GM18861 (cell line): Measurements from ENCODE around the gene KIF5B.
A peak's percentile ranks its signal among the peaks of the same experiment; 100 is the strongest.
"Not testable (repeated sequence)": the region's sequence is repeated elsewhere in the genome, so short reads cannot be mapped to it uniquely, and the experiment has no call there.

Experiments
- ATAC-seq: cut with Tn5 transposase; IDR thresholded peaks from one replicate; pipeline ENCODE4 v1.9.1; 2021; ENCODE audit not compliant: unreplicated experiment

Gene KIF5B

DNA sequence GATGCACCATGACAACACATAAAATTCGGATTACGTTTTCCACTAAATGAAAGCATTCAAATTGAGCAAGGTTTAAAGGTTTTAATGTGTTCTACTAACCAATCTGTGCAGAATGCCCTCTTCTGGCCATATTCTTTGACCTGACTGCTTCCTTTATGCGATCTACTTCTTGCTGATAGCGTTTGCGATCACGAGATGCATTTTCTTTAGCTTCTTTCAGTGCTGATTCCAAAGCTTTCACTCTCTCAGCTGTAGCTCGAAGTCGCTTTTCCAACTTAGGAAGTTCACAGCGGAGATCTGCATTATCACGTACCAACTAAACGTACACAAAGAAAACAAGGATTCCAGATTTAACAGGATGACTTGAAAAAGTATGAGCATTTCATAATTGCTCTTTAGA is 39.2 kb downstream of the KIF5B start:
- no peak for ATAC-seq

DNA sequence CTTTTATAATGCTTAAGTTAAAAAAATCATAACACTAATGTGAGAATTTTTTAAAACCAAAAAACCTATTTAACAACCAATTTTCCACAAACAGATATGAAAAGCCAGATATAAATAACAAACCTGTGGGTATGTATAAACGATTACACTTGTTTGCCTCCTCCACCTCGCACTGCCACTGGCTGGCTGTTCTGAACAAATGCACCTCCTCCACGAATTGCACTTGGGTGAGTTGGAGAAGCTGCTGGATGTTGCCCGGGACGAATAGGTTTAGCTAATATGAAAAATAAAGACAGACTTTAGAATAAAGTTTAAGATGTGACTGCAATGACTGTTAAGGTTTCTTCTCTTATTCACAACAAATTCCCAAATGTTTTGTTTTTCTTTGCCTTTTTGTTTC is 40.8 kb downstream of the KIF5B start:
- ATAC-seq = no peak

DNA sequence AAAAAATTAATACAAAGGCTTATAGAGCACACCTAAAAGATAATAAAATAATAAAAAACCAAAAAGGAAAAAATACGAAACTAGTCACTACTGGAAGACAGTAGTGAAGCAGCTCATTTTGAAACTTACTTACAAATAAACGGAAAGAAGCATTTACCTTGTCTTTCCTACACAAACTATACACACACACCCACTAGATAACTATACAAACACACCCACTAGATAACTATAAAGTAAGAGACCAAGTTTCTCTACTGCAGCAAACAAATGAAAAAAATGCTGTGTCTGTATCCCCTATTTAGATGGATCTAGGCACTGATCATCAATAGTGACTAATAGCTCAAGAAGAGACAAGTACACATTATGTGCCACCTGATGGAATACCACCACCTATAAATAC is 49.2 kb downstream of the KIF5B start:
- ATAC-seq = no peak

DNA sequence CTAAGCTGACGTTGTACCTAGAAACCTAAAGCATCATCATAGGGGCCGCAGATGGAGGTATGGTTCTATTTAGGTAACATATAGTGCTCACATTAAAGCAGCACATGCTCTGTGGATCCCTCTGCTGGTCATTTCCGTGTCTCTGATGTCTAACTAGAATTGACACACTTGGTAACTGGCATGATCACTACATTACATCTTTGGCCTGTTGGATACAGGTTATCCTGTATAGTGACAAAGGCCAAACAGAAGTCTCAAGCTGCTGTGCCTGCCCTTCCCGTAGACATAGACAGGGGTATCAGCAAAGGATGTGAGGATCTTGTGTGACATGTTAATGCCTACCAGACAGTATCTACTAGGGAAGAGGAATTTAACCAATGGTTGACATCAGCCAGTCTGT is 51.2 kb downstream of the KIF5B start:
- peak; percentile 72 for ATAC-seq

DNA sequence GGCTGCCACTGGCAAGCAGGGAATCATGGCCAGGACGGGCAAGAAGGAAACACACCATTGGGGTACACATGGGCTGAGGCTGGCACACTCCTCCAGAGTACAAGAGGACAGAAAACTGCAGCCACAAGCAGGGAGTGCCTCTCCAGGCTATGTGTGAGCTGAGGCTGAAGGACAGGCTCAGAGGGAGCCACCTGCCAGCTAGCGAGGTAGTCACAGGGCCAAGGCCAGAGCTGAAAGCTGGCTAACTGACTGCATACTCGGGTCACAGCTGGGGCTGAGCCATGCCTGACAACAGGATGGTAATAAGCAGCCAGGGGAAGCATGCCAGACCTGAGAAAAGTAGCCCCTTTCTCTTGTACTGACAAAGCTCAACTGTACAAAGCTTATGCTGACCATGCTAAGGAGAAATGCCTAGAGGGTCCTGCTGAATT is 52.0 kb downstream of the KIF5B start:
- ATAC-seq = no peak

DNA sequence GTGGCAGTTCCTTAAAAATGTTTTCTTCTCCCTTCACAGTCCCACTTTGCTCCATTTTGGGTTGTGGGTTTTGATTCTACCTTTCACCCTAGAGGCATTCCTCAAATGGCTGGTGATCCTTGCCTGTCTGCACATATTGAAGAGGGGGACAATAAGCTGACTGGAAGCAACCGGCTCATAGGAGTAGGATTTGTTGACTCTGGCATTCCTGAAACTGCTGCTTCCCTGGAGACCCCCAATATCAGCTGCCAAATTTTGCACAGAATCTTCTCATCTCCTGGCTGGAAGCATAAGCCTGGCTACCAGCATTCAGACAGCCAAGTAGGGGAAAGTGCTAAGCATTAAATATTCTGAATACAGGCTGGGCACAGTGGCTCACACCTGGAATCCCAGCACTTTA is 53.7 kb downstream of the KIF5B start:
- no peak for ATAC-seq

DNA sequence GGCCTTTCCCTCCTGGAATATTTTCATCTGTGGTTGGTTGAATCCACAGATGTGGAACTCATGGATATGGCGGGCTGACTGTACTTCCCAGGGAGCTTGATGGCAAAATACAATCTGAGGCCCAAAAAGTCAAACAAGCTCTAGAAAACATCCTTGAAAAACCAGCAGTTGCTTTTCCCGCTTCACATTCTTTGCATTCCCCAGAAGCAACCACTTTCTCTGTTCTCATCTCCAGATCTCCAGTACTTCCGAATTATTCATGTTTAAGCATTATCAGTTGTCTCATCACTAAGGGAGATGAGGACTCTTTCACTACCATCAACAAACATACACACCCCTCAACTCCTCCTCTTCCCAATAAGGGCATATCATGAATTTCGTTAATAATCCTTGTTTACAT is 55.3 kb downstream of the KIF5B start:
- ATAC-seq = no peak

DNA sequence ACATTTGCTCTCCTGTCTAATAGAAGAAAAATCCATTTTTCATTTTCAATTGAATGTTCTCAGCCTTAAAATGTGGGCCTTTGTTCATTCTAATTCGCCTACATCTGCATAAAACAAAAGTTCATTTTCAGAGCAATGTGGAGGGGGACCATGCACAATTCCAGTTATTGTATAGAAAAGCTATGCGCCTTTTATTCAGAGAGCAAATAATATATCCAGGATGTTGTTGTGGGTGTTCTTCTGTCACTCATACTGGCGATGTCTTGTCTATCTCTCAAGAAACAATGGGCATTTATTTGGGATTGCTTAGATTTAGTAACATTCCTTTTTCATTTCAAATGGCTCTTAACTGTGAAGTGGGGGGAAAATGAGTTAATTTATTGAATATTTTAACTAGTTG is 56.4 kb downstream of the KIF5B start:
- ATAC-seq = no peak

DNA sequence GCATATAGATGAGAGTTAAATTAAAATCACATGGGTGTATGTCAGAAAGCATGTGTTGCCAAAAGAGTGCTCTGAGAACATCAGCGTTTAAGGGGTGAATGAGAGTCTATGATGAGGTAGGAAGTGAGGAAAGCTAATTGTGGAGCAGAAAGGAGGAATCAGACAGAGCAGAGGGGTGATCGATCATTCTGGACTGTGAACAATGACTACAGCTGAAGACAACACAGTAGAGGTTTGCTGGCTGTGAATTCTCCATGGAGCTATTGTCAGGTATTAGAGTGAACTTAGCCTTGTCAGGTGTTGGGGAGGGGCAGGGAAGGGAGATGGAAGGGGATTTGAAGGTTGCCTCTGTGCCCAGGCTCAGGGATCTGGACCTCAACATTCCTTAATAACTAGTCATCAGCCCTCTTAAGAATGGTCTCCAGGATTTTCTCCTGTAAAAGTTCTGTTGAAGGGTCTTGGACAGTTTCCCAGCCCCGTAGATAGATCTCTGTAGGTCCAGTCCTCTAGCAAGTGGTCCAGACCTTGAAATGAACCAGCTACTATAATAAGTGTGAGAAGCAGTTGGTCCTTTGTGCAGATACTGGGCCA is 57.1 kb downstream of the KIF5B start:
- no peak for ATAC-seq

DNA sequence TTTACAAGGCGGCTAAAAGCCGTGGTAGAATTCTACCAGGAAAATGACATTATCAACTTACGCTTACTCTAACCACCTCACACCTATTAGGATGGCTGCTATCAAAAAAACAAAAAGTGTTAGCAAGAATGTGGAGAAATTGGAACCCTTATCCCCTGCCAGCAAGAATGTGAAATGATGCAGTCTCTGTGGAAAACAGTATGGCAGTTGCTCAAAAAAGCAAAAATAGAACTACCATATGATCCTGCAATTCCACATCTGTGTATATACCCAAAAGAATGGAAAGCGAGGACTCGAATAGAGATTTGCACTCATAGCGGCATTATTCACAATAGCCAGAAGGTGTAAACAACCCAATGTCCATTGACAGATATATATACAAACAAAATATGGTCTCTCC is 61.3 kb downstream of the KIF5B start:
- no peak for ATAC-seq

DNA sequence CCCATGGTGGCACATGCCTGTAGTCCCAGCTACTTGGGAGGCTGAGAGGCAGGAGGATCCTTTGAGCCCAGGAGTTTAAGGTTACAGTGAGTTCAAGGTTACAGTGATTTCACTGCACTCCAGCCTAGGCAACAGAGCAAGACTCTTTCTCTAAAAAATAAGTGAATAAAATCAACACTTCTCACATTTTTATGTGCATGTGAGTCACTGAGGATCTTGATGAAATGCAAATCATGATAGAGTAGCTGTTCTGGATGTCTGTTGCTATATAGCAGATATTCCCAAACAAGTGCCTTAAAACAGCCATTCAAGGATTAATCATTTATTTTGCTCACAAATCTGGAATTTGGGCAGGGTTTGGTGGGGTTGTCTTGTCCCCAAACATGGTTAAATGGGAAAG is 65.3 kb downstream of the KIF5B start:
- ATAC-seq = no peak

DNA sequence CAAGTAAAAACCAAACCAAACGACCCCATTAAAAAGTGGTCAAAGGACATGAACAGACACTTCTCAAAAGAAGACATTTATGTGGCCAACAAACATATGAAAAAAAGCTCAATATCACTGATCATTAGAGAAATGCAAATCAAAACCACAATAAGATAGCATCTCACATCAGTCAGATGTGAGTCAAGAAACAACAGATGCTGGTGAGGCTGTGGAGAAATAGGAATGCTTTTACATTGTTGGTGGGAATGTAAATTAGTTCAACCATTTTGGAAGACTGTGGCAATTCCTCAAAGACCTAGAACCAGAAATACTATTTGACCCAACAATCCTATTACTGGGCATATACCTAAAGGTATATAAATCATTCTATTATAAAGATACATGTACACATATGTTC is 68.4 kb downstream of the KIF5B start:
- not testable (repeated sequence) for ATAC-seq

DNA sequence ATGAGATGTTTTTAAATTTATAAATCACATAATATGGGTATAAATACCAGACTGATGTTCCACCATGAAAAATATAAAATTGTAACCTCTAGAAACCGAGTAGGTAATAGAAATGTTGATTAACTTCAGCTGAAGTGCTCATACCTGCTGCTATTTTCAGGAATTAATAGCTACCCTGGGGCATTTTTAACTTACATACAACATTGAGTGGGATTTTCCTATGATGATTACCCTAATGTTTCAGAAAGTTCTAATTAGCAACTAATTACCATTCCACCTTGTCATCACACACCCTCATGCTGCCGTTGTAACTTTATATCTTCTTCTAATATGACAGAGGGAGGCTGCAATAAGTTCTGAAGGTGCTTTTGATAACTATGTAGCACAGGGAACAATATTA is 74.1 kb downstream of the KIF5B start:
- ATAC-seq = no peak

DNA sequence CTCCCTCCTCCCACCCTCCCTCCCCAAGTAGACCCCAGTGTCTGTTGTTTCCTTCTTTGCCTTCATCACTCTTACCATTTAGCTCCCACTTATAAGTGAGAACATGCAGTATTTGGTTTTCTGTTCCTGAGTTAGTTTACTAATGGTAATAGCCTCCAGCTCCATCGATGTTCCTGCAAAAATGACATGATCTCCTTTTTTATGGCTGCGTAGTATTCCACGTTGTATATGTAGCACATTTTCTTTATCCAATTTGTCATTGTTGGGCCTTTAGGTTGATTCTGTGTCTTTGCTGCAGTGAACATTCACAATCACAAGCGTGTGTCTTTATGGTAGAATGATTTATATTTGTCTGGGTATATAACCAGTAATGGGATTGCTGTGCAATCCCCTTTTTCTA is 75.8 kb downstream of the KIF5B start:
- no peak for ATAC-seq

DNA sequence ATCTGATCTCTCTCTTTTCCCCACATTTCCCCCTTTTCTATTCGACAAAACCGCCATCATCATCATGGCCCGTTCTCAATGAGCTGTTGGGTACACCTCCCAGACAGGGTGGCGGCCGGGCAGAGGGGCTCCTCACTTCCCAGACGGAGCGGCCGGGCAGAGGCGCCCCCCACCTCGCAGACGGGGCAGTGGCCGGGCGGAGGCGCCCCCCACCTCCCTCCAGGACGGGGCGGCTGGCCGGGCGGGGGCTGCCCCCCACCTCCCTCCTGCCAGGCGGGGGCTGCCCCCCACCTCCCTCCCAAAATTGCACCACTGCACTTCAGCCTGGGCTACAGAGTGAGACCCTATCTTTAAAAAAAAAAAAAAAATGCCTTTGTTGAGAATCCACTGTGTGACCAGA is 77.2 kb downstream of the KIF5B start:
- not testable (repeated sequence) for ATAC-seq

DNA sequence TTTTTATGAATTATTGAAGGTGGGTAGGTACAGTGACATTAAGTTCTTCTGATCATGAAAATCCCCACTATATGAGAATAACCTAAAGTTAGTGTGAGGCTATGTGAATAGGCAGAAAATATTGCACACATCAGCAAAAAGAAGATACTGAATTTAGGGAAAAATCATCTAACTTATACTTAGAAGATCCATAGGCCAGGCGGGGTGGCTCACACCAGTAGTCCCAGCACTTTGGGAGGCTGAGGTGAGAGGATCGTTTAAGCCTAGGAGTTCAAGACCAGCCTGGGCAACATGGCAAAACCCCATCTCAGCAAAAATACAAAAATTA is 78.1 kb downstream of the KIF5B start:
- ATAC-seq = no peak

DNA sequence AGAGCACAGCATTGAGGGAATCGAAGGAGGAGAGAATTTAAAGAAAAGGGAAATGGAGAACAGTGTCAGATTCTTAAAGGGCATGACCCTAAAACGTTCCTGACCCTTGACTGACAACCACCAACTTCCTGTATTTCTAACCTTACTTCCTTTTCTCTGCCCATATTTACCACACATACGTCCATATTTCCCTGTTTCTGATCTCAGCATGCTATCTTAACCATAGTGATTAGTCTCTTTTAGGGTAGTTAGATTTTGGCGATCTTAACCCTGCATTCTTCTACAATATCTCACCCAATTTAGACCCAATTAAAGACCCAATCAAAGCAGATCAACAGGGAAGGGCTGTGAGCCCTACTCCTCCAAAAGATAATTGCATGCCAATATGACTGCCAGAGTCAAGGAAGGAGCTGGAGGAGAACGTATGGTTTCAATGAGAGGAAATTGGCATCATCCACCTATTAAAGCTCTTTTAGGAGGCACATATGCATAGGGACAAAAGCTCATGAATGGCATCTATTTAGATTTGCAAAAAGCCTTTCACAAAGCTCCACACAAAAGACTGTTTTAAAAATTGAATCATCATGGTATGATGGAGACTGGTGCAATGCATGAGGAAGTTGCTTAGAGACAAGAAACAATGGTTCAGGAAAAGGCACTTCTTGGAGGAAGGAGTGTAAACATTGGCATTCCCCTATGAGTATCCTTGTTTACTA is 78.6 kb downstream of the KIF5B start:
- ATAC-seq = peak; percentile 52

DNA sequence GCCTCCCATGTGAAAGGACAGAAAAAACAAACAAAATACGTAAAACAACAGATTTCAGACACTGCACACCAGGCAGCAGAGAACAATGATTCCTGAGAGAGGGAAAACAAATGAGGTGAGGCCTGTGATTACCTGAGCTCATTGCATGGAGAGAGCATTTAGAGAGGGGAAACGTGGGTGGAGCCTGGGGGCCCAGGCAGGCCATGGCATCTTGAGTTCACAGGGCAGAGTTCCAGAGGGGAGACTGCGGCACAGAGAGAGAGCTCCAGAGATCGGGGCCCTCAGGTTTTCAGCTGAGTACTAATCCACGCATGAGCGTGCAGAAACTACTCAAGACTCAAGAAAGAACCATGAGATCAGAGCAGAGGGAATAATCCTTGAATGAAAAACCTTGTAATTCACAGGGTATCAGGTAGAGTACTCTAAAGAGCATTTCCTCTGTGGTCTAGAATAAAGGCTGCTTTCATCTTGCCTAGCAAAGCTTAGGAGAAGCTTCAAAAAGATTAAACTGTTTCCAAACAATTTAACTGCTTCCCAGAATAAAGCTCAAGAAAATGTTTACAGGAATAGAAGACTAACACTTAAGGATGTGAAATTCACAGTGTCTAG is 81.0 kb downstream of the KIF5B start:
- no peak for ATAC-seq

DNA sequence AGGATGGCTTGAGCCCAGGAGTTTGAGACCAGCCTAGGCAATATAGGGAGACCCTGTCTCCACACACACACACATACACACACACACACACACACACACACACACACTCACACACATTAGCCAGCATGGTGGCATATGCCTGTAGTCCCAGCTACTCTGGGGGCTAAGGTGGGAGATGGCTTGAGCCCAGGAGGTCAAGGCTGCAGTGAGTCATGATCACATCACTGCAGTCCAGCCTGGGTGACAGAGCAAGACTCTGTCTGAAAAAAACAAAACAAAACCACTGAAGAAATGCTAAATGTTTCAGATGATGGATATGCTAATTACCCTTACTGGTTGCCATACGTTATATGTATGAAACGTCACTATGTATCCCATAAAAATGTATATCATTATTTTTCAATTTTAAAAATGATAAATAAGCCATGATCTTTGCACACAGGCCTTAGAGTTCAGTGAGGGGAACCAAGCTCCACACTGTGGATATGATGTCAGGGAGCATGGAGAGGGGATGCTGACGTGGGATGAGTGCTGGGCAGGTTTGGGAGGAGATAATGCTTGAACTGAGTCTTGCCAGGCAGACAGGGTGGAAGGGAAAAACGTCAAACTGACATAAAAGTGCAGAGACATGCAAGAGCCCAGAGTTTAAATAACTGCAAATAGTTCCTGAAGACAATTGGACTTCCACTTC is 81.6 kb downstream of the KIF5B start:
- no peak for ATAC-seq

DNA sequence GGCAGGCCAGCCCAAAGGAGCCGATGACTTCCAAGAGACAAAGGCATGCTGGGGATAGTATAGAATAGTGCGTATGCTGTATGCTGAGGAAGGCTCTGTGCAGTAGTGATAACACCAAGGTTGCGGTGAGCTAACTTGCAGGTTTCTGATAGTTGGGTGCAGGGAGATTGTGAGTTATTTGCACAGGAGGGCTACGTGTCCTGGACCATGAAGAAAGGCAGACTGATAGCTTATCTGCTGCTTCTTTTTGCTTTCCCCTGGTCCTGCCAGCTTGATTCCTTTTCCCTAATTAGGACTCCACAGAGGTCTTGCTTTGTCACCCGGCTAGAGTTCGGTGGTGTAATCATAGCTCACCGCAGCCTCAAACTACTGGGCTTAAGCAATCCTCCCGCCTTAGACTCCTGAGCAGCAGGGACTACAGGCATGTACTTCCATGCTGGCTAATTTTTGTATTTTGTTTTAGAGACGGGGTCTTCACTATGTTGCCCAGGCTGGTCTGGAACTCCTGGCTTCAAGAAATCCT is 83.6 kb downstream of the KIF5B start:
- ATAC-seq = no peak

DNA sequence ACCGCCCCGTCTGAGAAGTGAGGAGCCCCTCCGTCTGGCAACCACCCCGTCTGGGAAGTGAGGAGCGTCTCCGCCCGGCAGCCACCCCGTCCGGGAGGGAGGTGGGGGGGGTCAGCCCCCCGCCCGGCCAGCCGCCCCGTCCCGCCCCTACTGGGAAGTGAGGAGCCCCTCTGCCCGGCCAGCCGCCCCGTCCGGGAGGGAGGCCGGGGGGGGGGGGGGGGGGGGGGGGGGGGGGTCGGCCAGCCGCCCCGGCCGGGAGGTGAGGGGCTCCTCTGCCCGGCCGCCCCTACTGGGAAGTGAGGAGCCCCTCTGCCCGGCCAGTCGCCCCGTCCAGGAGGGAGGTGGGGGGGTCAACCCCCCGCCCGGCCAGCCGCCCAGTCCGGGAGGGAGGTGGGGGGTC is 86.4 kb downstream of the KIF5B start:
- ATAC-seq = not testable (repeated sequence)

DNA sequence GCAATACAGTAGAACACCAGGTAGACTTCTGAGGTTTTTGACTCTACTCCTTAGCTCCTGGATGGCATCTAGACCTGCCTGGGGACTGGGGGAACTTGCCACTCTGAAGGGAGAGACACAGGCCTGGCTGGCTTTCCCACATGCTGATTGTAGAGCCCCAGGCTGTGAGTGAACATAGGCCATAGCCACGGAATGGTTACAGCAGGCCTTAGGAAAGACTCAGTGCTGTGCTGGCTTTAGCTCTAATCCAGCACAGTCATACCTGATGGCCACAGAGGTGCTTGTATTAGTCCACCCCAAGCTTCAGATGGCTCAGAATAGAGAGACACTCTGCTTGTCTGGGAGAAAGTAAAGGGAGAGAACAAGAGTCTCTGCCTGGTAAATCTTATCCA is 92.6 kb downstream of the KIF5B start:
- no peak for ATAC-seq
